HG02759 (cell line): ENCODE results near the gene PNPLA5.

Source experiments
- ATAC-seq: cut with Tn5 transposase; IDR thresholded peaks from one replicate; pipeline ENCODE4 v1.9.1; 2021; ENCODE audit warnings: mild to moderate bottlenecking, moderate library complexity; ENCODE audit not compliant: unreplicated experiment

Gene PNPLA5

DNA sequence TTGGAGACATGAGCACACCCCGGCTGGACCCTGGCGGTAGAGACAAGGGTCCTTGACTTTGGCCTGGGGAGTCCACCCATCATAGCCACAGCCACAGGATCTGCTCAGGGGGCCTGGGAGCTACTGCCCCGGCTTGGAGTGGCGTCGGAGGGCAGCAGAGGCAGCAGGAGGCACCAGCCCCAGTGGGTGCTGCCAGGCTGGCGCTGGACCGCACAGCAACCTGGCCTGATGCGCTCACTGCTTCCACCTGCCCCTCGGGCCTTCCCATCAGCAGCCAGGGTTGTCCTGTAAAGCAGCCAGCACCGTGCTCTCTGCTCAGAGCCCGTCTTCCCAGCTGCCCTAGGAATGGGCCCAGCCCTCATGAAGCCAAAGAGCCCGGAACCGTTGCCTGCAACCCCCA lies 51.4 kb downstream of the PNPLA5 start:
- ATAC-seq = no peak

DNA sequence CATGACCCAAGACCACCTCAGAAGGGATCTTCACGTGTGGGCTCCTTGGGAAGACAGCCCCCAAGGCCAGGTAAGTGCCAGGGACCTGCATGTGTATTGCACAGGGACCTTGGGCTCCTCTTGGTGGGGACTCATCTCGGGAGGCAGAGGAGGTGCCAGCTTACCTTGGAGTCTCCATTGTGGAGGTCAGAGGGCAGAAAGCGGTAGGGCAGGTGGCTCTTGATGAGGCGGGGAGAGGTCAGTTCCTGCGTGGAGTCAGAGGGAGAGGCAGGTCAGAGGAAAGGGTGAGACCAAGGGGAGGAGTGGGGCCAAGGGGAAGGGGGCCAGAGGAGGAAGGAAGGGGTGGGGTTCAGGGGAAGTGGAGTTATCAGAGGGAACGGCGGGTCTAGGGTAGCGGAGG lies 52.0 kb downstream of the PNPLA5 start:
- no peak for ATAC-seq

DNA sequence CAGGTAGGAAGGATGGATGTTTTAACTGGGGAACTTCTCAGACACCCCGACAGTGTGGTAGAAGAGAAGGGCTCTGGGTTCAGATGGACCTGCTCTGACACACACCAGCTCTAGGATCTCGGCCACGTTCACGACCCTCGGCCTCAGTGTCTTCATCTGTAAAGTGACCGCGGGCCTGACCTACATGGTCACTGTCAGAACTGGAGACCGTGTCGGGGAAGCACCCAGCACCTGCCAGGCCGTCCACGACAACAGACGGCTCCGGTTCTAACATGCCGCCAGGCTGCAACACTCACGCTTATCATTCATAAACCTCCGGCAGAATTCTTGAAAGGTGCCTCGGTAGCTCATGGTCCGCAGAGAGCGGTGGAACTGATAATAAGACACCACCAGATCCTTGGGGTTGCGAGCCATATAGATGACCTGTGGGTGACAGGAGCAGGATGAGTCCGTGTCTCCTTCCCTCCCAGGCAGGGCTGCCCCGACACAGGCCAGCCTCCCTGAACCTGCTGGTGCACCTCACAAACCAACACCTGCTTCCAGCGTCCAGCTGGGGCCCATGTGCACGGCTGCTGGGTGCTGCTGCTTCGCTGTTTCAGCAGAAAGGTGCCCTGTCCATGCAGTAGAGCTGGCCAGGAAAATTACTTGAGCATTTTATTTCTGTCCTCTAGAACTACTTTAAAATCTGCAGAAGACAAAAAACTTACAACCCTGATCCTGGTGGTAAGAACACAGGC lies 53.1 kb downstream of the PNPLA5 start:
- no peak for ATAC-seq

DNA sequence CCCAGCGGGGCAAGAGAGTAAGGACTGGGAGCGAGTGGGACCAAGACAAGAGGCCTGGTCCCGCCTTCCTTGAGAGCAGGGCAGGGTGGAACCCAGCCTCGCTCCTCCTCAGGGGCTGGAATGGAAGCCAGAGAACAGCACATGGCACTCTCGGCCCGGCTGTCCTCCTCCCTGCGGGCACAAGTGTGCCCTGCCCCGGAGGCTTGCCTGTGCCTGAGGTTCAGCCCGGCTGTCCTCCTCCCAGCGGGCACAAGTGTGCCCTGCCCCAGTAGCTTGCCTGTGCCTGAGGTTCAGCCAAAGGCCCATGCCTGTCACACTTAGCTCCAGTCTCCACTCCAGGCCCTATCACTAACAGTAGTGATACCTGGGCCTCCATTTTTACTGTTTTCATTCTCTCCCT lies 53.7 kb downstream of the PNPLA5 start:
- no peak for ATAC-seq

DNA sequence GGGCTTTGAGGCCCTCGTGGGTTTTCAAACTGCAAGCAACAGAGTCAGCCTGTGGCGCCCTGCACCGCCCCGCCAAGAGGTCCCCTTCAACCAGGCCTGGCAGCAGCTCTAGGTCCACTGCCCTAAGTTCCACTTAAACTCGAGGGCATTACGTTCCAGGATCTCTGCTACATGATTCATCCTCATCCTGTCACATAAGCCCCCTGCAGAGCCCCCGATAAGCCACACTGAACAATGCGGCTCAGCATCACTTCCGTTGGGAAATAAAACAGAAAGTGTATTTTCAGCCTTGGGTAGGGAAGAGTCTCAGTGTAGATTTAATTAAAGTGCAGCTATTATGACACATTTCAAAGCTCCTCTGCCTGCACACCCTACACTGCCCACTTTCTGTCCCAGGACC lies 54.1 kb downstream of the PNPLA5 start:
- ATAC-seq = no peak

DNA sequence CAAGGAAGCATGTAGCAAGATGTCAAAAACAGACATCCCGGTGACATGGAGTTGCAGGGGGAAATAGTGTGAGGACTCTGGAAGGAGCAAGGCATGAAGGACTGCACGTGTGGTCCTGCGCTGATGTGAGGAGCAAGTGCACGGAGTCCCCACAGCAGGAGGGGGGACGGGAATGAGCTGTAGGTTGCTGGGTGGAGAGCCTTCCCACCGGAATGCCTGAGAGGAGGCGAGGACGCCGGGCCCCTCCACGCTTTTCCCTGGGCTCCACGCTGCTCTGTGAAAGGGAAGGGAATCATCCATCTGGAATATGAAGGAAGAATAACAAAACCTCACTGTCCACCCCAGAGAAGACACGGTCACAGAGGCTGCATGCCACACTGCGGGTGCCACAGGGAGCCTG lies 56.1 kb downstream of the PNPLA5 start:
- no peak for ATAC-seq

DNA sequence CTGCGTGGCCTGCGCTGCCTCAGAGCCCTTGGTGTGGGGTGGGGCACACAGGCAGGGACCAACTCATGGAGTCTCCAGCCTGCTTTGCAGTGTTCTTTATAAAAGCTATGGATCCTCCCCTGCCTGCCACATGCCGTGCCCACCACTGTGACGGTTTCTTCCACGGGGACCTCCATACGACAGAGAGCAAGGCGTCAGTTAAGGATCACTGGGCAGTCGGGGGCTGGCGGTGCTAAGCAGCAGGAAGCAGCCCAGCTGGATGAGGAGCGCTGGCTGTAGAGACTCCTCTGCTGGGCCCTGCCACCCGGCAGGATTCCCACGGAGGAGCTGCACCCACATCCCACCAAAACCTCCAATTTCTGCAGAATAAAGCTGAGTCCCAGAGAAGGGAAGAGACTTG lies 56.6 kb downstream of the PNPLA5 start:
- ATAC-seq = no peak

DNA sequence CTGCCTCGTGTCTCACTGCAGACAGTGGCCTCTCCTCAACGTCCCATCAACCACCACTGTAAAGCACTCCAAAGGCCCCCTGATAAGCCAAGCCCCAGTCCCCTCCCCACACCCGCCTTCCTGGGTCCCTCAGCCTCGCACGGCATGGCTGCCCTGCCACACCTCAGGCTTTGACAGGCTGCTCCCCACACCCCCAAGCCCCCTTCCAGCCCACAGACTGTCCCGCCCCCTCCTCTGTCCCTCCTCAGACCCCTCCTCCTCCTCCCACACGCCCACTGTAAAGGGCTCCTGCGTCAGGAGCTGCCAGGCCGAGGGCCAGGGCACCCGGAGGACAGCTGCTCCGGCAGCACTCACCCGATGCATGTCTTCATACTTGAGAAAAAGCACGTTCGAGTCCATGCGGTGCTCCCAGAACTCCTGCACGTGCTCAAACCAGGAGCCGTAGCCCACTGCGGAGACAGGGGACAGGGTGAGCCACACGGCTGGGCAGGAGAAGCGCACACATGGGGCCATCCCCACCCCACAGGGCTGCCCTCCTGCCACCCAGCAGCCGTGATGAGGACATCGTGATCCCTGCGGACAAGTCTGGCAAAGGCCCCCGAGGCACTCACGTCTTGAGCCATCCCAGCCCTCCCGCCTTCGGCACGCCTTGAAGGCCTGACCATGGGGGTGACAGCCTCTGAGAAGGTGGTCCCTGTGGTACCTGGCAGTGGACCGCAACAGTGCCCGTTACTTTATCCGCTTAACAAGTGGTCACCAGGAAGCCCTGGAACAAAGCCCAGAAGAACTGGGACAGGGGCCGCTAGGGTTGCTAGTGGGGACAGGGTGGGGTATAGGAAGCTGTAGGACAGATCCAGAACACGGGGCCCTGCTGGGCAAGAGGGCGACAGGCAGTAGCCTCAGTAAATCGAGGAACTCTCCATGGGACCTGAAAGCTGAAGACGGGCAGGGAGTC lies 58.2 kb downstream of the PNPLA5 start:
- no peak for ATAC-seq

DNA sequence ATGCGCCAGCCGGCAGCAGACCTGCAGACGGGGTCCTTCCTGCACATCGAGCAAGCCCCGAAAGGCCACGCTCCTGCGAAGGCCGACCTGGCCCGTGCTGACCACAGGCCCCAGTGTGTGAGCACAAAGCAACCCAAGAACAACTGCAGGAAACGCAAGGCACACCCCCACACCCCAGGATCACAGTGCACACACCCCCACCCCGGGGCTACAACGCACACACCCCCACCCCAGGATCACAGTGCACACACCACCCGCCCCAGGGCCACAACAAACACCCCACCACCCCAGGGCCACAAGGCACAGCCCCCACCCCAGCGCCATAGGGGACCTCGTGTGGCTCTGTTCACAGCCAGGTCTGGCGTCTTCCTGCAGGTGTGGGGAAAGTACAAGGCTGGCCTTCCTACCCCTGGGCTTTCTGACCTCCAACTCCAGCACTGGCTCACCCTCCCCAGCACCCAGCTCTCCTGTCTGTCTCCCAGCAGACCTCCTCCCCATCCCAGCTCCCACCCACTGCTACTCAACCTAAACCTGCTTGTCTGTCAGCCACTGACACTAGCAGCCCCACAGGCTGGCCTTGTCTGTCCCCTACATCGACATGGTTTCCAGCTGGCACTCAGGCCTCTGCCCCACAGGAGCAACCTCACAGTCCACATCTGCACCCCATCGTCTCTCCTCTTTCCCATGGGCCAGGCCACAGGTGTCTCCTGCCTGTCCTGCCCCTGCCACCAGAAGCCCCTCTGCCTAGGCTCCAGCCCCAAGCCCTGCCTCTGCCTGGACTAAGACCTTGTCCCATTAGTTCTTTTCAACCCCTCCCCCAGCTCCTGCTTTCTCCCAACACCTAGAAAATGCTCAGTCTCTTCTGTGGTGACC lies 59.2 kb downstream of the PNPLA5 start:
- ATAC-seq = no peak

DNA sequence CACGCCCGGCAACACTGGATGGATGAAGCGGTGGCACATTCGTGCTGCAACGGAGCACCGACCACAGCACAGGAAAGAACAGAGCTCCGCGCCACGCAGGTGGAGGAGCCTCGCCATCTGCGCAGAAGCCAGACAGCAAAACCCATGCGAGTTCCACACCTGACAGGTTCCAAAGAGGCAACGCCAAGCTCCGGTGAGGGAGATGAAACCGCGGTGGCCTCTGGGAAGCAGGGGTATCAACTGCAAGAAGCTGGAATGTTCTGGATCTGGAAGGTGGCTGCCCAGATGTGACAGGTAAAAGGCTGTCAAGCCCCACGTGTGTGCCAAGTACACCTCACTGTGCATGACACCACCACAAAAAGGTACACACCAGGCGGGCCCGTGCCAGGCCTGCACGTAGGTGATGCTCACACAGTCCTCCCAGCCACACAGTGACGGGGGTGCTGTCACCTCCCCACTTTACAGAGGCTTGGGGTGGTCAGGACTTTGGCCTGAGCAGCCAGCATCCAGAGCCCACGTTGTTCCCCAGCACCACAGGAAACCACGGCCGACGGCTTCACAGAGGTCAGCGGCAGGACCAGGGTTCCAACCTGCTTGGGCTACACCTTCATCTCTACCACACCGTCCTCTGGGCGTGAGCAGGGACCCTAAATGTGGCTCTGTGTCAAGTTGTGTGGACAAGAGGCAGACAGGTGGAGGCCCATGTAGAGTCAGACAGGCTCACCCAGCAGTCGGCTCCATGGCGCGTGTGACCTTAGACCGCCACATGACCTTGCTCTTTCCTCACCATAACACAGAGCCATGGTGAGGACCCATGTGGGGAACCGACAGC lies 60.0 kb downstream of the PNPLA5 start:
- ATAC-seq = no peak

DNA sequence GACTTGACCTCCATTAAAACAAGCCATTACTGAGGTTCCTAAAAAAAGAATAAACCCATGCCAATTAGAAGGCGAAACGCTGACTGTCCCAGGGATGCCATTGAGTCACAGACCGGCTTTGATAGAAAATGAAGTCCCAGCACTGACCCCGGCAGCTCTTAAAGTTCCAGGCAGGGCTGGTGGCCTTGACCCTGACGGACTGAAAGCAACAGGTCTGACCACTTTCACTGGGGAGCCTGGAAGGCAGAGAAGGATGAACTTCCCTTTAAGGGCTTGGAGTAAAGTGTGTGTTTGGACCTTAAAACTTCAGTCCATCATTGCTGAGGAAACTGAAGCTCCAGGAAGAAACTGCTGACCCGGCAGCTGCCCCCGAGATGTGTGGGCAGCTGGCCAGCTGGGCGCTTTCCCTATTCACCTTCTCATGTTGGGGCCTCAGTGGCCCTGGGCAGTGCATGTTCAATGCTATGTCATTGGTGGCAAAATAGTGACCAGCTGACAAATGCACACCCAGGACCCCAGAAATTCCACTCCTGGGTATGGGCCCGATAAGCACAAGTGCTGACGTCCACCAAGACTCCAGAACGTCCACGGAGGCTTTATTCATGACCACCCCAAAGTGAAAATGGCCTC lies 60.8 kb downstream of the PNPLA5 start:
- ATAC-seq = no peak

DNA sequence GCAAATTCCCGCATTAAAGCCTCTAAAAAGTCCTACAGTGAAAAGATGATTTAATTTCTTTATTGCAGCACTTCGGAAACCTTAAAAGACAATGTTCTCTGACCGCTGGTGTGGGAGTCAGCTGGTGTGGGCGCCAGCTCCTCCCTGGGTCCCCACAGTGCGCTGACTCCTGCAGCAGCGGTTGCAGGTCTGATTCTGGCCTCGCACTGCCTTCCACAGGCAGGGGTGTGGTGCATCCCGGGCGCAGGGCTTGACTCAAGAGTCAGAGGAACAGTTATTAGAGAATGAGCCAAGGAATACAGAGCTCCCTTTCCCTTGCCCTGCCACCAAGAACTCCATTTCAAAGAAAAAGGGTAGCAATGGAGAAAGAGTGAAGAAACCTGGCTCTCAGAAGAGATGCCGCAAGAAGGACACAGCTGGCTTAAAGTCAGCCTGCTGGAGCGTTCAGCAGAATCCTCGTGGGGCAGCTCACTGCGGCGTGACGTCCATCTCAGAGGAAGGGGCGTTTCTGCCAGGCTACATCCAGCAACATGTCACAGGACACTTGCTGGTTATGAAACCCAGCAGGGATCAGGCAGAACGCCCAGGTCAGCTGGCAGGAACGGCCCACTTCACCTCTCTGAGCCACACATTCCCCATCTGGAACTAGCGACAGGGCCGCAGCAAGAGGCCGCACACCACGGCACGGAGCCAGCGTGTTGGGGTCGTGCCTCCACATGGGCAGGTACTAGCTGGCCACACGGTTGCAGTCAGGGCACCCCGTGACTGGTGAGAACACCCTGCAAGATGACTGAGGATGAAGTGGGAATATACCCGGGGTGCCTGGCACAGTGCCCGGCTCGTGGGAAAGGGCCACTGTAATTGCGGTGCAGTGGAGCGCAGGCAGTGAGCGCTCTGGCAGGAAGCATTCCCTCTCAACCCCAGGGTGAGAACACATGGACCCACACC lies 61.6 kb downstream of the PNPLA5 start:
- ATAC-seq = no peak
